HEK293 (cell line): ENCODE data around the gene PPM1N.

Source experiments
- CTCF ChIA-PET: fragments of 350-600 bp; formaldehyde crosslinking; extraction: SDS; loops from one replicate; lab custom pipeline; 2021; ENCODE audit warnings: antibody characterized with exemption; lab: Yijun Ruan, JAX
- POLR2A ChIA-PET: fragments of 300-600 bp; formaldehyde crosslinking; extraction: SDS; loops from one replicate; lab custom pipeline; 2020; ENCODE audit warnings: antibody characterized with exemption, inconsistent platforms; lab: Yijun Ruan, JAX
- H3K27ac ChIP-seq: fragments of 200-500 bp; sonication (Bioruptor generic); 2 replicates; pipeline ENCODE4 v1.5.1; 2014; ENCODE audit warnings: low read depth, low read length, control low read depth, inconsistent platforms; ENCODE audit errors: extremely low read depth
- H3K36me3 ChIP-seq, 2 experiments: fragments of 200-500 bp in 1 of 2; sonication (Bioruptor generic) in 1 of 2; 1 replicate in 1 of 2; 2 replicates in 1 of 2; pipeline ENCODE4 v1.5.1; 2014 to 2017; ENCODE audit warnings: inconsistent platforms in 2 of 2, low read length in 2 of 2; ENCODE audit not compliant: control insufficient read depth in 2 of 2, insufficient read depth in 1 of 2
- H3K4me1 ChIP-seq: fragments of 200-500 bp; sonication (Bioruptor generic); 2 replicates; pipeline ENCODE4 v1.5.1; 2014; ENCODE audit warnings: mild to moderate bottlenecking, low read length, inconsistent platforms; ENCODE audit not compliant: control insufficient read depth, insufficient read depth
- H3K4me3 ChIP-seq: 2 replicates; pipeline ENCODE4 v1.5.1; 2011; ENCODE audit warnings: low read depth, mild to moderate bottlenecking, control low read depth, low read length, moderate library complexity
- H3K9me3 ChIP-seq: fragments of 200-500 bp; sonication (Bioruptor generic); 2 replicates; pipeline ENCODE4 v1.5.1; 2014; ENCODE audit warnings: low read depth, low read length, inconsistent platforms; ENCODE audit not compliant: control insufficient read depth, insufficient read depth
- EGR2 ChIP-seq: fragments of 450-650 bp; formaldehyde crosslinking; IDR thresholded peaks from 2 replicates; pipeline ENCODE4 v1.5.1; 2016; ENCODE audit warnings: low read depth, missing biosample characterization, missing genetic modification characterization
- SP2 ChIP-seq: fragments of 450-650 bp; formaldehyde crosslinking; IDR thresholded peaks from 2 replicates; pipeline ENCODE4 v1.5.1; 2016; ENCODE audit warnings: missing biosample characterization, missing genetic modification characterization
- YY1 ChIP-seq: fragments of 450-650 bp; formaldehyde crosslinking; IDR thresholded peaks from 2 replicates; pipeline ENCODE4 v1.5.1; 2018; ENCODE audit warnings: missing biosample characterization, missing genetic modification characterization
- ZBTB17 ChIP-seq: fragments of 450-650 bp; formaldehyde crosslinking; IDR thresholded peaks from 2 replicates; pipeline ENCODE4 v1.5.1; 2016; ENCODE audit warnings: missing biosample characterization, missing genetic modification characterization
- ZFHX2 ChIP-seq: fragments of 450-650 bp; formaldehyde crosslinking; conservative IDR thresholded peaks from 2 replicates; pipeline ENCODE4 v1.5.1; 2016; ENCODE audit warnings: missing biosample characterization, missing genetic modification characterization
- ZNF114 ChIP-seq: fragments of 450-650 bp; formaldehyde crosslinking; IDR thresholded peaks from 2 replicates; pipeline ENCODE4 v1.5.0; 2017; ENCODE audit warnings: missing biosample characterization, missing genetic modification characterization
- ZNF121 ChIP-seq: fragments of 450-650 bp; formaldehyde crosslinking; IDR thresholded peaks from 2 replicates; pipeline ENCODE4 v1.5.1; 2016; ENCODE audit warnings: missing biosample characterization, missing genetic modification characterization
- ZNF23 ChIP-seq: fragments of 450-650 bp; formaldehyde crosslinking; IDR thresholded peaks from 2 replicates; pipeline ENCODE4 v1.5.1; 2016; ENCODE audit warnings: missing biosample characterization, missing genetic modification characterization, borderline replicate concordance
- ZNF660 ChIP-seq: fragments of 450-650 bp; IDR thresholded peaks from 2 replicates; pipeline ENCODE4 v1.5.1; 2018; ENCODE audit warnings: missing biosample characterization, mild to moderate bottlenecking, missing genetic modification characterization
- ZNF830 ChIP-seq: fragments of 450-650 bp; IDR thresholded peaks from 2 replicates; pipeline ENCODE4 v1.5.0; 2018; ENCODE audit warnings: missing biosample characterization, missing genetic modification characterization, low read depth, mild to moderate bottlenecking, moderate library complexity
- ZNF837 ChIP-seq: fragments of 450-650 bp; formaldehyde crosslinking; IDR thresholded peaks from 2 replicates; pipeline ENCODE4 v1.5.1; 2016; ENCODE audit warnings: missing biosample characterization, missing genetic modification characterization
- ZSCAN16 ChIP-seq: fragments of 450-650 bp; formaldehyde crosslinking; IDR thresholded peaks from 2 replicates; pipeline ENCODE4 v1.5.1; 2016; ENCODE audit warnings: missing biosample characterization, missing genetic modification characterization
- TF ChIP-seq, protein P1 (sequence below): fragments of 450-650 bp; formaldehyde crosslinking; conservative IDR thresholded peaks from 2 replicates; pipeline ENCODE4 v1.5.1; 2016; ENCODE audit warnings: low read depth, missing biosample characterization, missing genetic modification characterization

PPM1N gene

DNA sequence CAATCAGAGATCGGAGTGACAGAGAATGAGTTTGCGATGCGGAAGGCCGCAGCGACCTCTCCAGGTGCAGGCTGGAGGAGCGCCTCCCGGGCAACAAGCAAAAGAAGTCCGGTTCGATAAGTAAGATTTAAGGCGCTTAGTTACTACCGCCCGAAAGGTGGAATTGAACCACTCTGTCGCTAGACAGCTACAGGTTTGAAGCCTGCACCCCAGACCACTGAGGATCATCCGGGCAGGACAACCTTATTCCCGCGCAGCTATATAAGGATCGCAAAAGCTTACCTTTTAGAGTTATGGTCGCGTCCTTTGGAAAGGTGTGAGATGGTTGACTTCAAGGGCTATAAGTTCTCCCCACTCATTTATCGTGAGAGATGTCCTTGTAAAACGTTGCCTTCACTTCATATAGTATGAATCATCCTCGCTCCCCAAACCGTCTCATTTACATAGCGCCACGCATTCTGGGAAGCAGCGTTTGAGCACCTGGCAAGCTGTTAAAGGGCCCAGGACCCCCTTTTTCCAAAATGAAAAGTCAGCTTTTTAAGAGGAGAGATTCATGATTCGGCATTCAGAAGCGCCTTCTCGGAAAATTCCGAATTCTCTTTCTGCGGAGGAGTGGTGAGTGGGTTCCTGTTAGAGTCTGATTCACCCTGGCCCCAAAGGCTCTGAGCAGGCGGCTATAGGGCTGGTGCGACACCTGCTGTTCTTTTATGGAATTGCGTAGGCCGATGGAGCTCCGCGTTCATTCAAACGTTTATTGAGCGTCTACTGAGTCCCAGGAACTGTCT lies 19.6 kb upstream of the PPM1N start (continued):
- TF ChIP-seq ZNF114 (tag by site-specific recombination), result no peak
- no peak for TF ChIP-seq ZNF837

DNA sequence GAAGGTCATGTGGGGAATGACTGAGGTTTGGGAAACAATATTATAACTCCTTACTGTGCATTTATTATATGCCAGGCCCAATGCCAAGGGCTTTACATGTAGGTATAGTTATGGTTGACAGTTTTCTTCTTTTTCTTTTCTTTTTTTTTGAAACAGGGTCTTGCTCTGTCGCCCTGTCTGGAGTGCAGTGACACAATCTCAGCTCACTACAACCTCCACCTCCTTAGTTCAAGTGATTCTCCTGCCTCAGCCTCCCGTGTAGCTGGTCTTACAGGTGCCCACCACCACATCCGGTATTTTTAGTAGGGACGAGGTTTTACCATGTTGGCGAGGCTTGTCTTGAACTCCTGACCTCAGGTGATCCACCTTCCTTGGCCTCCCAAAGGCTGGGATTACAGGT lies 15.2 kb upstream of the PPM1N start:
- Histone ChIP-seq H3K27ac (no peak overlapping the region), H3K4me1 (peaks cover 2% of the 10 kb centered on the region; the same call in 1 of the 2 replicates), H3K36me3 (no peaks in the 10 kb centered on the region; a peak in 1 of 3 replicates), H3K9me3 (no peaks in the 10 kb centered on the region), H3K4me3 (no peak overlapping the region)
- TF ChIP-seq ZNF121 (tag by site-specific recombination) (peak; percentile 81; the same call in 1 of the 2 replicates), SP2 (tag by site-specific recombination) (no peak)
- TF ChIP-seq, protein P1, sequence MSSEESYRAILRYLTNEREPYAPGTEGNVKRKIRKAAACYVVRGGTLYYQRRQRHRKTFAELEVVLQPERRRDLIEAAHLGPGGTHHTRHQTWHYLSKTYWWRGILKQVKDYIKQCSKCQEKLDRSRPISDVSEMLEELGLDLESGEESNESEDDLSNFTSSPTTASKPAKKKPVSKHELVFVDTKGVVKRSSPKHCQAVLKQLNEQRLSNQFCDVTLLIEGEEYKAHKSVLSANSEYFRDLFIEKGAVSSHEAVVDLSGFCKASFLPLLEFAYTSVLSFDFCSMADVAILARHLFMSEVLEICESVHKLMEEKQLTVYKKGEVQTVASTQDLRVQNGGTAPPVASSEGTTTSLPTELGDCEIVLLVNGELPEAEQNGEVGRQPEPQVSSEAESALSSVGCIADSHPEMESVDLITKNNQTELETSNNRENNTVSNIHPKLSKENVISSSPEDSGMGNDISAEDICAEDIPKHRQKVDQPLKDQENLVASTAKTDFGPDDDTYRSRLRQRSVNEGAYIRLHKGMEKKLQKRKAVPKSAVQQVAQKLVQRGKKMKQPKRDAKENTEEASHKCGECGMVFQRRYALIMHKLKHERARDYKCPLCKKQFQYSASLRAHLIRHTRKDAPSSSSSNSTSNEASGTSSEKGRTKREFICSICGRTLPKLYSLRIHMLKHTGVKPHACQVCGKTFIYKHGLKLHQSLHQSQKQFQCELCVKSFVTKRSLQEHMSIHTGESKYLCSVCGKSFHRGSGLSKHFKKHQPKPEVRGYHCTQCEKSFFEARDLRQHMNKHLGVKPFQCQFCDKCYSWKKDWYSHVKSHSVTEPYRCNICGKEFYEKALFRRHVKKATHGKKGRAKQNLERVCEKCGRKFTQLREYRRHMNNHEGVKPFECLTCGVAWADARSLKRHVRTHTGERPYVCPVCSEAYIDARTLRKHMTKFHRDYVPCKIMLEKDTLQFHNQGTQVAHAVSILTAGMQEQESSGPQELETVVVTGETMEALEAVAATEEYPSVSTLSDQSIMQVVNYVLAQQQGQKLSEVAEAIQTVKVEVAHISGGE (tag by site-specific recombination), result no peak
- CTCF ChIA-PET, result interaction anchor here (0.7 to 1.5 kb wide), 3 partner anchors 38 to 48 kb away, joined by 3 to 11 read pairs (median 6); no protein-coding TSS in a partner anchor
- POLR2A ChIA-PET, result no interaction called here

DNA sequence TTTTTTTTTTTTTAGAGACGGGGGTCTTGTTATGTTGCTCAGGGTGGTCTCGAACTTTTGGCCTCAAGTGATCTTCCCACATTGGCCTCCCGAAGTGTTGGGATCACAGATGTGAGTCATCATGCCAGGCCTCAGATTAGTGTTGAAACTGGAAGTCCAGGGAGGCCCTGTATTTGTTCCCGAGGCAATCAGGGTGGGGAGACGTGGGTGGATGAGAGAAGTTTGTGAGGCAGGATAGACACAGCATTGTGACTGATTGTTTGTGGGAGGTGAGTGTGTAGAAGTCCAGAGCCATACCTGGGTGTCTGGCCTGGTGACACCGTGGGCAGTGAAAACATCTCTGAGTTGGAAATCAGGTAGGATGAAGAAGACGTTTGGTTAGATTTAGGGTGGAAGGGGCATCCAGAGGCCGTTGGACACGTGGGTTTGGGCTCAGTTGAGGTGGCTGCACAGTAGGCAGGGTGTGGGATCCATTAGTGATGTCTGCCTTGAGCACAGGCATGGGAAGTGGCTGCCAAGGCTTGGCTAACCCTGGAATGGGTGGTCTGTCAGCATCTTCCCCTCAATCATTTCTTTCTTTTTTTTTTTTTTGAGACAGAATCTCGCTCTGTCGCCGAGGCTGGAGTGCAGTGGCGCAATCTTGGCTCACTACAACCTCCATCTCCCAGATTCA lies 13.8 kb upstream of the PPM1N start:
- Histone ChIP-seq H3K9me3 (no peaks in the 10 kb centered on the region), H3K36me3 (no peaks in the 10 kb centered on the region; a peak in 1 of 3 replicates), H3K4me3 (no peak overlapping the region), H3K27ac (no peak overlapping the region), H3K4me1 (peaks cover 2% of the 10 kb centered on the region; the same call in 1 of the 2 replicates)
- ChIA-PET POLR2A (interaction anchor here (0.6 to 1.8 kb wide), 4 partner anchors 11 to 158 kb away, joined by 3 to 5 read pairs (median 4); partner anchors contain the start of gene PPP1R13L), CTCF (interaction anchor here (0.6 to 6.1 kb wide), 52 partner anchors 8 to 523 kb away, joined by 3 to 87 read pairs (median 6); partner anchors contain the start of genes FOSB, PPM1N, PPP1R37 and RTN2)
- TF ChIP-seq ZFHX2 (tag by site-specific recombination), result peak; percentile 95
- peak; percentile 83; the same call in 1 of the 2 replicates for TF ChIP-seq ZSCAN16 (tag by site-specific recombination)
- no peak for TF ChIP-seq ZNF660 (tag by site-specific recombination)
- peak; percentile 98 for TF ChIP-seq EGR2 (tag by site-specific recombination)
- peak; percentile 89 for TF ChIP-seq ZBTB17 (tag by site-specific recombination)
- no peak for TF ChIP-seq ZNF830 (tag by site-specific recombination)
- TF ChIP-seq ZNF23 (tag by site-specific recombination), result peak; percentile 93; the same call in 1 of the 2 replicates
- no peak for TF ChIP-seq YY1 (tag by site-specific recombination)
